Liver (tissue), 9 donors: Measurements from ENCODE around the gene CAMK2B. TPM values are rescaled to one million over a fixed set of nuclear protein-coding genes. Genes with fewer than 3 reads are reported as not detected.

Experiments
- DNase-seq: peaks from one replicate; pipeline ENCODE4 v3.0.0-alpha.2; 2017; ENCODE audit warnings: low spot score
- H3K27ac ChIP-seq, 2 donors: one replicate each; pipeline ENCODE4 v1.7.0; 2013; ENCODE audit warnings: inconsistent platforms in 2 of 2, low read length in 2 of 2, control low read depth in 1 of 2, low read depth in 1 of 2, mild to moderate bottlenecking in 1 of 2
- H3K27me3 ChIP-seq, 4 donors: one replicate each; pipeline versions ENCODE4 v1.6.1 to v1.7.0; 2013; ENCODE audit warnings: low read length in 3 of 4, inconsistent platforms in 1 of 4, mild to moderate bottlenecking in 1 of 4, moderate library complexity in 1 of 4; ENCODE audit not compliant: control insufficient read depth in 4 of 4, insufficient read depth in 4 of 4
- H3K36me3 ChIP-seq, 4 donors: one replicate each; pipeline versions ENCODE4 v1.6.1 to v1.7.0; 2013; ENCODE audit warnings: low read length in 3 of 4, mild to moderate bottlenecking in 3 of 4, low read depth in 1 of 4, moderate library complexity in 1 of 4; ENCODE audit not compliant: control insufficient read depth in 4 of 4, insufficient read depth in 3 of 4
- H3K4me1 ChIP-seq, 4 donors: one replicate each; pipeline versions ENCODE4 v1.6.1 to v1.7.0; 2013; ENCODE audit warnings: low read length in 3 of 4, mild to moderate bottlenecking in 3 of 4, moderate library complexity in 1 of 4; ENCODE audit not compliant: control insufficient read depth in 4 of 4, insufficient read depth in 4 of 4
- H3K4me3 ChIP-seq, 3 donors: one replicate each; pipeline versions ENCODE4 v1.6.1 to v1.7.0; 2013; ENCODE audit warnings: low read length in 3 of 3, control low read depth in 1 of 3, low read depth in 1 of 3, mild to moderate bottlenecking in 1 of 3
- H3K9ac ChIP-seq, 2 donors: one replicate each; pipeline ENCODE4 v1.7.0; 2013; ENCODE audit warnings: low read length in 2 of 2, mild to moderate bottlenecking in 2 of 2, moderate library complexity in 2 of 2, control low read depth in 1 of 2, low read depth in 1 of 2
- H3K9me3 ChIP-seq, 4 donors: one replicate each; pipeline versions ENCODE4 v1.6.1 to v1.7.0; 2013; ENCODE audit warnings: low read length in 3 of 4; ENCODE audit not compliant: control insufficient read depth in 4 of 4
- ATF3 ChIP-seq: IDR thresholded peaks from 2 replicates; pipeline ENCODE4 v1.6.1; 2016; ENCODE audit warnings: antibody characterized with exemption
- CTCF ChIP-seq: fragments of 150-350 bp; IDR thresholded peaks from 2 replicates; pipeline ENCODE4 v1.5.1; 2017; ENCODE audit warnings: improper control_type of control experiment, low read depth, low read length; ENCODE audit not compliant: missing input control
- EGR1 ChIP-seq, 2 donors: IDR thresholded peaks; 2 replicates each; pipeline ENCODE4 v1.6.1; 2016 to 2018; ENCODE audit warnings: antibody characterized with exemption in 2 of 2, low read depth in 2 of 2
- FOXA1 ChIP-seq: IDR thresholded peaks from 2 replicates; pipeline ENCODE4 v1.6.1; 2016; ENCODE audit warnings: antibody characterized with exemption
- FOXA2 ChIP-seq: IDR thresholded peaks from 2 replicates; pipeline ENCODE4 v1.6.1; 2016; ENCODE audit warnings: antibody characterized with exemption
- GABPA ChIP-seq, 2 donors: IDR thresholded peaks in 1 of 2; conservative IDR thresholded peaks in 1 of 2; 2 replicates each; pipeline ENCODE4 v1.6.1; 2016; ENCODE audit warnings: antibody characterized with exemption in 2 of 2, mild to moderate bottlenecking in 1 of 2, moderate library complexity in 1 of 2
- HNF4A ChIP-seq, 2 donors: conservative IDR thresholded peaks; 2 replicates each; pipeline ENCODE4 v1.6.1; 2016; ENCODE audit warnings: antibody characterized with exemption in 2 of 2, mild to moderate bottlenecking in 2 of 2
- HNF4G ChIP-seq: IDR thresholded peaks from 2 replicates; pipeline ENCODE4 v1.6.1; 2016; ENCODE audit warnings: antibody characterized with exemption
- JUND ChIP-seq, 2 donors: IDR thresholded peaks; 2 replicates each; pipeline ENCODE4 v1.6.1; 2016; ENCODE audit warnings: antibody characterized with exemption in 2 of 2
- MAX ChIP-seq: IDR thresholded peaks from 2 replicates; pipeline ENCODE4 v1.6.1; 2016; ENCODE audit warnings: antibody characterized with exemption
- NR2F2 ChIP-seq: IDR thresholded peaks from 2 replicates; pipeline ENCODE4 v1.6.1; 2016; ENCODE audit warnings: antibody characterized with exemption
- RAD21 ChIP-seq, 2 donors: IDR thresholded peaks; 2 replicates each; pipeline ENCODE4 v1.6.1; 2016; ENCODE audit warnings: antibody characterized with exemption in 2 of 2, mild to moderate bottlenecking in 2 of 2
- REST ChIP-seq: IDR thresholded peaks from 2 replicates; pipeline ENCODE4 v1.6.1; 2016; ENCODE audit warnings: antibody characterized with exemption, mild to moderate bottlenecking
- RXRA ChIP-seq, 2 donors: IDR thresholded peaks; 2 replicates each; pipeline ENCODE4 v1.6.1; 2017 to 2018; ENCODE audit warnings: antibody characterized with exemption in 2 of 2, mild to moderate bottlenecking in 1 of 2
- SP1 ChIP-seq: IDR thresholded peaks from 2 replicates; pipeline ENCODE4 v1.6.1; 2018; ENCODE audit warnings: antibody characterized with exemption, mild to moderate bottlenecking
- TAF1 ChIP-seq: conservative IDR thresholded peaks from 2 replicates; pipeline ENCODE4 v1.6.1; 2016; ENCODE audit warnings: antibody characterized with exemption, mild to moderate bottlenecking
- YY1 ChIP-seq: IDR thresholded peaks from 2 replicates; pipeline ENCODE4 v1.6.1; 2016; ENCODE audit warnings: antibody characterized with exemption, mild to moderate bottlenecking
- ZBTB33 ChIP-seq: IDR thresholded peaks from 2 replicates; pipeline ENCODE4 v1.6.1; 2016; ENCODE audit warnings: antibody characterized with exemption
- WGBS: extraction: QIAGEN DNeasy Blood & Tissue Kit; methylation state at CpG from one replicate; pipeline ENCODE4 v1.1.7; 2013; 5-methylcytosine and 5-hydroxymethylcytosine counted together
- polyA plus RNA-seq, 2 donors: library from polyadenylated mRNA; stranded (reverse) in 1 of 2; unstranded in 1 of 2; fragments of 200-250 nt in 1 of 2; fragments of >200 nt in 1 of 2; fragmentation: Nextera tagmentation in 1 of 2; extraction: Ambion mirVana in 1 of 2; gene quantifications; one replicate each; pipeline versions ENCODE4 v1.2.1 to v1.2.3, GENCODE V29; 2013 to 2015
- total RNA-seq, 2 donors: library from RNA; depleted of rRNA; stranded (reverse); fragments of >200 nt; gene quantifications; one replicate each; pipeline ENCODE4 v1.2.3, GENCODE V29; 2014
- donor health status: healthy.
- donor health status: healthy.
- donor health status: healthy.
- donor health status: healthy.
- donor health status: healthy.

The CAMK2B gene
- total and polyA plus RNA-seq, 4 donors = 2.1 to 3.3 (median 2.2) TPM; not detected in 1

- TF ChIP-seq ZBTB33 = no peak
- TF ChIP-seq HNF4G = no peak
- no peak for TF ChIP-seq SP1
These were observed 1.8 kb downstream of the CAMK2B start (continued) for GRCh38 chr7:44323381-44324203.

- TF ChIP-seq HNF4A (conservative IDR thresholded peaks at IDR 0.05) = peak; percentile 39 to 69
- peak; percentile 86 for TF ChIP-seq YY1
- peak; percentile 70 for TF ChIP-seq SP1
- no peak for TF ChIP-seq GABPA (IDR thresholded peaks at IDR 0.05 in 1 of 2, conservative IDR thresholded peaks at IDR 0.05 in 1 of 2)
- TF ChIP-seq EGR1 (IDR thresholded peaks at IDR 0.05; ENCODE audit: low read depth in 2 of 2) = no peak
- TF ChIP-seq RXRA (IDR thresholded peaks at IDR 0.05) = peak; percentile 64 to 83
- peak; percentile 68 for TF ChIP-seq REST
- TF ChIP-seq ATF3 = no peak
- TF ChIP-seq NR2F2 = no peak
- TF ChIP-seq FOXA2 = peak; percentile 64
- no peak for TF ChIP-seq TAF1
- TF ChIP-seq HNF4G = no peak
- no peak for TF ChIP-seq CTCF
- TF ChIP-seq MAX = peak; percentile 68
- TF ChIP-seq FOXA1 = peak; percentile 61
- peak in 1 of 2 donors; percentile 25 for TF ChIP-seq JUND (IDR thresholded peaks at IDR 0.05)
- TF ChIP-seq ZBTB33 = no peak
- peak; percentile 36 to 40 for TF ChIP-seq RAD21 (IDR thresholded peaks at IDR 0.05)
- WGBS = 62% methylated on average over 17 of the region's 17 CpGs
- H3K36me3 ChIP-seq = no peaks in the 10 kb centered on the region
- peak overlapping the region; percentile 69 to 83 for H3K27ac ChIP-seq
- H3K27me3 ChIP-seq = no peaks in the 10 kb centered on the region
- H3K4me3 ChIP-seq = no peak overlapping the region
- H3K9ac ChIP-seq = no peak overlapping the region
- peaks cover 20 to 49% (median 41%) of the 10 kb centered on the region in 4 donors for H3K4me1 ChIP-seq
- no peak for DNase-seq
- no peaks in the 10 kb centered on the region for H3K9me3 ChIP-seq
These were observed 2.6 kb downstream of the CAMK2B start for GRCh38 chr7:44322631-44323363.
